ENCODE data around the gene REX1BD.
A peak's percentile ranks its signal among the peaks of the same experiment; 100 is the strongest.
"Not testable (repeated sequence)": the region's sequence is repeated elsewhere in the genome, so short reads cannot be mapped to it uniquely, and the experiment has no call there.

REX1BD gene

DNA sequence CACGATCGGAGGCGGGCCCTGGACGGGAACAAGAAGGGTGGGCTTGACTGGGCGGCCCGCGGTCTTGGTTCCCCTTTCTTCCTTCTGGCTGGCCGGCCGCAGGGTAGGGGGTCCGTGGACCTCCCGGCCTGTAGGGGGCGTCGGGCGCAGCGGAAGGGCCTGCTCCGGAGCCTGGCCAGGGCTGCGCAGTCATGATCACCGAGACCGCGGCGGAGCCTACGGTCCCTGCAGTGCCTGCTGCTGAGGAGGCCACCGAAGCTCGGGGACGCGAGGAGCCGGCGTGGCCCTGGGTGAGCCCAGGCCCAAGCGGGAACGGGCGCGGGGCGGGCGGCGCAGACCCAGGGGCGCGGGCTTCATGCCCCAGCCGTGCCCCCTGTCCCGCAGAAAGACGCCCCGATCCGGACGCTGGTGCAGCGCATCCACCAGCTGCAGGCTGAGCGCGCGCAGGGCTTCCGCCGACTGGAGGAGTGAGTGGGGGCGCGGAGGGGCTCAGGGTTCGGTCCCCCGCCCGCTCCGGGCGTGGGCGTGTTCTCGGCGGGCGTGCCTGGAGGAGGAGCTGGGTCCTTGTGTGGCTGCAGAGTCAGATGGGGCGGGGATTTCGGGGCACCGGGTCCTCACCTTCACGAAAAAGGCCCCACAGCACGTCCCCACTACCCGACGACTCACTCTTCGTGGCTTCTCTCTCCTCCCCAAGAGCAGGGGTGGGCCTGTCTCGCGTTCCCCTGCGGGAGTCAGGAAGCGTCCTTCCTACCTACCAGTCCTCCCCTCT lies at the start of gene REX1BD:
Gene REX1BD (plus strand): TSS at position 188 of the 769 bp plus-strand sequence. CDS start 4 bp downstream, at position 192.
- DNase-seq (ENCODE audit: low read depth in 2 of 3, low spot score in 2 of 3) = peak; percentile 74 to 78 (median 74)

DNA sequence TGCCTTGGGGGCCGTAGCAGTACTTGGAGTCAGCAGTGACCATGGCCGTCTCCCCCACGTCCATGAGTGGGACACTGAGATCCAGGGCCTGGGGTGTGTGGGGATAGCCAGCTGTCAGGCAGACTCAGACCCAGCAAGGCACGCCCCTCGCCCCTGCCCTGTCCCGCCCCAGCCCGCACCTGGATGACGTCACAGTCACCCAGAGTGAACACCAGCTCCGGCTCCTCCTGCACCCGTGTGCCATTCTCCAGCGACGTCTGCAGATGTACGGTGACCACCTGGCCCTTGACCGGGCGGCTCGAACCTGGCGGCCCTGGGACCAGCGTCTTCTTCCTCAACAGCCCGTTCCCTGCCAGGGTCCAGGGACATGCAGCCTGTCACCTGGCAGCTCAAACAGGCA lies 49.2 kb upstream of the REX1BD start:
- DNase-seq (ENCODE audit: low read depth in 2 of 3, low spot score in 2 of 3) = no peak

DNA sequence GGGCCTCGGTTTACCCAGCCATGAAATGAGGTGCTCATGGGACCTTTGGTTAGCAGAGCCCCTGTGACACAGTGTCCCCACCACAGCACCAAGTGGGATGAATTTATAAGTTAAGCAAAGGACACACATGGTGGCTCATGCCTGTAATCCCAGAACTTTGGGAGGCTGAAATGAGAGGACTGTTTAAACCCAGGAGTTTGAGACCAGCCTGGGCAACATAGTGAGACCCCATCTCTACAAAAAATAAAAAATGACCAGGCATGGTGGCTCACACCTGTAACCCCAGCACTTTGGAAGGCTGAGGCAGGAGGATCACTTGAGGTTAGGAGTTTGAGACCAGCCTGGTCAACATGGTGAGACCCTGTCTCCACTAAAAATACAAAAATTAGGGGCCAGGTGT lies 48.4 kb upstream of the REX1BD start:
- not testable (repeated sequence) for DNase-seq (ENCODE audit: low read depth in 2 of 3, low spot score in 2 of 3)

DNA sequence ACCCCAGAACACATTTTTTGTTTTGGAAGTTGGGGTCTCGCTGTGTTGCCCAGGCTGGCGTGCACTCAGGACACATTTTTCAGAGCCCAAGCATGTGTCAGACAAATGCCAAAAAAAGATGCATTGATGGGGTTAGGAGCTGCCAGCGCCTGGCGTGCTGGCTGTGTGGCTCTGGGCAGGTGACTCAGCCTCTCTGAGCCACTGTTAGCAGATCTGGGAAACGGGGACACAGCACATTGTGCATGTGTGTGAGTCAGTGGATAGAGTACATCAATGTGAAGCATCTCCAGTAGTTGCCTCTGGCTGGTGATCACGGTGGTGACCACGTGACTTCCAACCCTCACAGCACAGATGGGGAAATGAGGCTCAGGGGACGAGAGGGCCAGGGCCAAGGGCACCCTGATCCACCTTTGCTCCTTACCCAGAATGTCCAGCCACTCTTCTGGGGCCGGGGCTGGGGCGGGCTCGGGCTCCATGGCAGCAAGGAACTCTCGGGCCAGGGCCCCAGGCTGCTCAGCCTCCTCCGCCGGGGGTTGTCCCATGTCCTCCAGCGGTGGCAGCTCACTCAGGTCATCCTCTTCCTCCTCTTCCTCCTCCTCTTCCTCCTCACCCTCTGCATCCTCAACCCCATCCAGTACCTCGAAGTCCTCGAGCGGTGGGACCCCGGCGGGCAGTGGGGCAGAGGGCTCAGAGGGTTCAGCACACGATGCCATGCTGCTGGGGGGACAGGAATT lies 47.2 kb upstream of the REX1BD start:
- no peak for DNase-seq (ENCODE audit: low read depth in 2 of 3, low spot score in 2 of 3)

DNA sequence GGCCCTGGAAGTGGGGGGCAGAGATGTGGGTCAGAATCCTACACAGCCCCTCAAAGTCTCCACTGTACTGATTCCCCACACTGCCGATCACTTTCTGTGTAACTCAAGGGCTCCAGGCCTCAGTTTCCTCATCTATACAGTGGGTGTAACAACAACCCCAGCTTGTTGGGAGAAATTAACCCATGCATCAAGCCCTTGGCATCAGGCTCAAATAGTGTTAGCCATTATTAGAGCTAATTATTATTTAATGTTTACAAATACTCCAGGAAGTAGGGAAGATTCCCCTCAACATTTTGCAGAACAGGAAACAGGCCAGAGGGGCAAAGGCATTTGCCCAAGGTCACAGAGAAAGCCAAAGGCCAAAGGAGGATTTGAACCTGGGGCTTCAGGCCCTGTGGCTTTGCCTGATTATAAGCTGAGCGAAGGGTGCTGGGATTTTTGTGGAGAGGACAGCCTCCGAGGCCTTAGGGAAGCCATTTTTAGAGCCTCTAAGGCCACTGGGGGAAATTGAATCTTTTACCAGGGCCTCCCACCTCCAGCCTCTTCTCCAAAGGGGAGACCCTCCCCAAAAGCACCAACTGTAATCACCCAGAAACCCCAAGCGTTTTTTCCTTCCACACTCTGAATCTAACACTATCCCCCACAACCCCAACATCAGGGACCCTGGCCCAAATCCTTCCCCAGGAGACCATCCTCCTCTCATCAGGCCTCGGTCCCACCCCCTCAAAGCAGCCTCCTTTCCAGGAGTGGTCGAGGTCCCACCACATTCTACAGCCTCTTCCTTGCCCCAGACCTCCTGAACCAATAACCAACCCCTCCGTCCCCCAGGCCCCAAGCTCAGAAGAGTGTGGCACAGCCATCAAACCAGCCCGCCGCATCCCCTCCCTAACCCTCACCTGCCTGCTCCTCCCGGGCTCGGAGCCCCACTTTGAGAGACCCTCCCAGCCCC lies 46.3 kb upstream of the REX1BD start:
- no peak for DNase-seq (ENCODE audit: low read depth in 2 of 3, low spot score in 2 of 3)

DNA sequence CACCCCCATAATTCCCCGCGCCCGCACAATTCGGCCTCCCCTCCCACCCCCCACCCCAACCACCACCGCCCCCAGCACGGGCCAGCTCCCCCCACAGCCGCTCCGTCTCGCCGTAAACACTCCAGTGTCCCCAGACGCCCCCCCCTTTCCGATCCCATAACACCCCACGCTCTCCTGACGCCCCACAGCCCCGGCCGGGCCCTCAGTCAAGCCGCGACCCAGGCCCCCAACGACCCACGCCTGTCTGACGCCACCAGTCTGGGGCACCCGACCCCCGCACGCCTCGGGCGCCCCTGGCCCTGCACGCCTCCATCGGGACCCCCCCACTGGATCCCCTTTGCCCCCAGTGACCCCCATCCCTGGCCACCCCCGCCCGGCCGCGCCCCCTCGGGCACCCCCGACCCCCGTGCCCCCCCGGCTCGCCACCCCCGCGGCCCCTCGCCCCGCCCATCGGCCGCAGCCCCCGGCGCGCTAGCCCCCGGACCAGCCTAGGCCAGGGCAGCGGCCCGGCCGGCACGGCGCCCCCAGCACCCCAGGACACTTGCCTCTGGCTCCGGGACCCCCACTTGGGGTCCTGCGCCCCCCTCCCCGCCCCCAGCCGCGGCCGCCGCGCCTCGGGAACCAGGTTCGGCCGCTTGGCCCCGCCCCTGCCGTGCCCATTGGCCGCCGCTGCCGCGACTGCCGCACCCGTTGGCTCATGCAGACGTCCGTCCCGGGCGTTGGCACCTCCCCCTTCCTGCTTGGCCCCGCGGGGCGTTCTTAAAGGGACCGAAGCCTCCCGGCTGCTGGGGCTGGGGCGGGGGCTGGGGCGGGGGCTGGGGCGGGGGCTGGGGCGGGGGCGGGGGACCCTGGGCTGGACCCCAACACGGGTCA lies 45.4 kb upstream of the REX1BD start, which contains the start of gene FKBP8:
Gene FKBP8 (minus strand): TSS at position 633 of the 873 bp plus-strand sequence. CDS start 1,603 bp downstream, outside the sequence.
- DNase-seq (ENCODE audit: low read depth in 2 of 3, low spot score in 2 of 3) = peak; percentile 90 to 91 (median 90)

DNA sequence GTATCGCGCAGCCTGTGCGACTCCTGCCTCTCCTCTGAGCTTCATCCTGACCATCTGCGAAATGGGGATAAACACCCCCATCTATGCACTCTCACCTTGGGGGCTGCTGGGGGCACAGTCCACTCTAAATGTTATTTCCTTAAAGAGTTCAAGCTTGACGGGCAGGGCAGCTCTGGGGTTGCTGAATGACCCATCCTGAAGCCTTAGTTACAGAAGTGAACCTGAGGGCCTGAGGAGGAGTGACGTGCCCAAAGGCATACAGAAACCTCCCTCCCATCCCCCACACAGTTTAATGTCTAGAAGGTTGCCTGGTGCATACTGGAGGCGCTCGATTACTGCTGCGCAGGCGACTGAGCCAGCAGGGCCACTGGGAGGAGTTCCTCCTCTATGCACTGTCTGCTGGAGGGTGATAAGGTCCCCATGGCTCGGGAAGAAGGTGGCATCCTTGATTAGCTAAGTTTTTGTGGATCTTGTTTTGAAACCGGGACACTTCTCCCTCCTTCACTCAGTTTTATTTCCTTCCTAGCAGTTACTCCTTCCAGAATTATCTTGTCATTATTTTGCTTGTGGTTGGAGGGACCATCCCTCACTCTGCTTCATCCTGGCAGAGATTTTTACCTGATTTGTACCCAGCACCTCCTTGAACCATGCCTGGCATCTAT lies 44.7 kb upstream of the REX1BD start:
- peak; percentile 27 to 57 (median 28) for DNase-seq (ENCODE audit: low read depth in 2 of 3, low spot score in 2 of 3)

DNA sequence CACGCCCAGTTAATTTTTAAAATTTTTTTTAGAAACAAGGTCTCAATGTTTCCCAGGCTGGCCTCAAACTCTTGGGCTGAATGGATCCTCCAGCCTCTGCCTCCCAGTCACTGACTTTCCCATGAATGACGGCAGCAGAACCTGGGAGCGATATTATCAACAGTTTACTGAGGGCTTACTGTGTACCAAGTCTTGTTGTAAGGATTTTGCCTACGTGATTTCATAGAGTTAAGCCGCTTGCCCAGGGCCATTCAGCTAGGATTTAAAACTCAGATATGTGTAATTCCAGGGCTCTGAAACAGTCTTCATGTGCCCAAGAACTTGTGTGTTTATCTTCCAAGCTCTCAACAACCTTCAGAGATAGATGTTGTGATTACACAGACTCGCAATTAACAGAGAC lies 37.0 kb upstream of the REX1BD start:
- no peak for DNase-seq (ENCODE audit: low read depth in 2 of 3, low spot score in 2 of 3)

DNA sequence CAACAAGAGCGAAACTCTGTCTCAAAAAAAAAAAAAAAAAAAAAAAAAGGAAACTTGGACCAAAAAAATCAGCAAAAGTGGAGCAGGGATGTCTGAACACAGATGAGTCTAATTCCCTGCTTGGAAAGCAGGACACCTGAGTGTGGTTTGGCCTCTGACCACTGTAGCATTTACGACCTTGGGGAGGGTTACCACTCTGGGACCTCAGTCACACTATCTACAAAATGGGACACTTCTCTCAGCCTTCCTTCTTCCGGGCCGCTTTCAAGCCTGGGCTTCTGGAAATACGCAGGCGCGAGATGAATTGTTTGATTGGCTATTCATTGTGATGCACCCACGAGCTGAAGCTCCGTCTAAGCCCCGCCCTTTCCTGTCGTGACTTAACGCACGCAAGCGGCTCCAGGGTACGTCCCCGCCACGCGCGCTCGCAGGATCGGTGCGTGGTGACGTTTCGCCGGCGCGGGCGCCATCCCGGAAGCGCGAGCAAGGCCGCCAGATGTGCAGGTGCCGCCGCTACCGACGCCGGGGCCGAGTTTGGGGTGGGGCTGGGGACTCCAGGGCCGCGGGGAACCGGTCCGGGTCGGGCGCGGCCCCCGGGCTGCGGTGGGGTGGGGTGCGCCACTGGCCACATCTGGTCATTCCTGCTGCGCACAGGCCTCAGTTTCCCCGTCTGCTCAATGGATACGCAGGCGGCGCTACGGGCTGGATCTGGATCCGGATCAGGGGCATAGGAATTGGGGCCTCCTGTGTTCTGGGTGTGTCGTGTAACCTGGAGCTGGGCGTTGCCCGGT lies 31.0 kb upstream of the REX1BD start, which contains the start of gene KXD1:
Gene KXD1 (plus strand): TSS at position 460 of the 791 bp plus-strand sequence. CDS start 4,187 bp downstream, outside the sequence.
- DNase-seq (ENCODE audit: low read depth in 2 of 3, low spot score in 2 of 3) = peak; percentile 90 to 96 (median 92)

DNA sequence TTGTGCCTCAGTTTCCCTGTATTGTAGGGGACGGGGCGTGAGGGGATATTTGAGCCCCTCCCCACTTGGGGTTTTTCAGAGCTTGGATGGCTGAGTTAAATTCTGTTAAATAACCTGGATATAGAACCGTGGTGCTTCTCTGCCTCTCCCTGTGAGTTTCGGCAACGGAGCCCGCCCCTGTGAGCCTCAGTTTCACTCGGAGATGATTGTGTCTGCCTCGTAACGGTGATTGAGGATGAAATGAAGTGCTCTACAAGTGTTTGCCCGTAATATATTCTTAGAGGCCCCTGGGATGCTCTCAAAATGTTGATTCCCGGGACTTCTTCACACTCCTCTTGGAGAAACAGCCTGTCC lies 30.4 kb upstream of the REX1BD start:
- DNase-seq (ENCODE audit: low read depth in 2 of 3, low spot score in 2 of 3) = no peak

DNA sequence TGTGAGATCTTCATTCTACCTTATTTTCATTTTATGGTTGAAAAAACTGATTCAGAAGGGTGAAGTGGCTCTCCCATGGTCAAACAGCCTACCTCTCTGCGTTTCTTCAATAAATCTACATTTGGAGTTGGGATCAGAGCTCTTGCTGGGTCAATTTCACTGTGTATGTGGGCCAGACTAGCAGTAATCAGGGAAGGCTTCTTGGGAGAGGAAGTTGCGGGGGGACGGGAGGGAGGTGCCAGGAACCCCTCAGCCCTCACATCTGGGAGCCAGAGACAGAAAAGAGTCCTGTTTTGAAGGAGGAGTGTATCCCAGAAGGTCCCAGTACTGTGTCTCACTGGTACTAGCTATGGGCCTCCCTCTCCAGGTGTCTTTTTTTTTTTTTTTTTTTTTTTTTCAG lies 30.0 kb upstream of the REX1BD start:
- no peak for DNase-seq (ENCODE audit: low read depth in 2 of 3, low spot score in 2 of 3)

DNA sequence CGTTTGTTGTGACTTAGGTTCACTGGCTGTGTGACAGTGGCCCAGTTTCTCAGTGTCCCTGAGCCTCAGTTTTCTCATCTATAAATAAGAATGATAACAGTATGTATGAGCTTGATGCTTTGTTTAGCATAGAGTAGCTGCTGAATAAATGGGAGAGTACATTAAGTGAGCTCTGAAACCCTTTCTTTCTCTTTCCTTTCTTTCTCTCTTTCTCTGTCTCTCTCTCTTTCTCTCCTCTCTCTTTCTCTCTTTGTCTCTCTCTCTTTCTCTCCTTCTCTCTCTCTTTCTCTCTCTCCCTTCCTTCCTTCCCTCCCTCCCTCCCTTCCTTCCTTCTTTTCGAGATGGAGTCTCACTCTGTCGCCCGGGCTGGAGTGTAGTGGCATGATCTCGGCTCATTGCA lies 28.9 kb upstream of the REX1BD start:
- no peak for DNase-seq (ENCODE audit: low read depth in 2 of 3, low spot score in 2 of 3)

DNA sequence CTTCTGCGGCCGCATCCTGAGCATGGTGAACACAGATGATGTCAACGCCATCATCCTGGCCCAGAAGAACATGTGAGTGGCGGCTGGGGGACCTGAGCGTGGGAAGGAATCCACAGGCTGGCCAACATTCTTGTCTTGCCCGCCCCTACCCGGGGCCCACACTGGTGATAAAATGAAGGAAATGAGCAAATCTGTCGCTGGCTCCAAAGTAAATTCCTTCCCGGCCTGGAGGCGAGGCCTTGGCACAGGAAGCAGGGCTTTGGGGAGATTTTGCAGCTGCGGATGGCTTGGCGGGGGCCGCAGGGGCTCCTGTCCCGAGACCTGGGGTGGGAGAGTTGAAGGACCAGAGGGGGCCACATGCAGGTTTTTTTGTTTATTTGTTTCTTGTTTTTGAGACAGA lies 26.5 kb upstream of the REX1BD start:
- no peak for DNase-seq (ENCODE audit: low read depth in 2 of 3, low spot score in 2 of 3)

DNA sequence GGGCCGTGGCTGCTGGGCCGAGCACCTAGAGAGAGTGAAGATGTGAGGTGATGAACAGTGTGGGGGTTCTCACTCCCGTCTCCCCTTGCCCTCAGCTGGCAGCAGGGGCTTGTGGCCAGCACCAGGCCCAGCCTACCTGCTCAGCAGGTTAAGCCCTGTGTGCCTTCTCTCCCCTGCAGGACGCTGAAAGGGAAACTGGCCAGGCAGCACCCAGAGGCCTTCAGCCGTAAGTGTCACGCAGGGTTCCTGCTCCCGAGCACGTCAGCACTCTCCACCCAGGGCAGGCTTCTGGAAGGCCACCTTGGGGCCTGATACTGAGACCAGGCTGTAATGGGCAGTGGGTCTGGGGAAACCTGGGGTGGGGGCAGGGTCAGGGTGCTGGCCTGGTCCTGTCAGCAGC lies 21.6 kb upstream of the REX1BD start:
- no peak for DNase-seq (ENCODE audit: low read depth in 2 of 3, low spot score in 2 of 3)

DNA sequence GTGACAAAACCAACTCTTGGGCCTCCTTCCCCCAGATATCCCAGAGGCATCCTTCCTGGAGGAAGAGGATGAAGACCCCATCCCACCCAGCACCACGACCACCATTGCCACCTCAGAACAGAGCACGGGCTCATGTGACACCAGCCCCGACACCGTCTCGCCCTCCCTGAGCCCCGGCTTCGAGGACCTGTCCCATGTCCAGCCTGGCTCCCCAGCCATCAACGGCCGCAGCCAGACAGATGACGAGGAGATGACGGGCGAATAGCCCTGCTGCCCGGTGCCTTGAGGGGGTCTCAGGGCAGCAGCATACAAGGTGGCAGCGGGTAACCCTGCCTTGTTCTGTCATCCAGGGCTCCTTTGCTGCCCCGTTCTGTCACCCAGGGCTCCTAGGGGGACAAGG lies 20.2 kb upstream of the REX1BD start:
- DNase-seq (ENCODE audit: low read depth in 2 of 3, low spot score in 2 of 3) = no peak

DNA sequence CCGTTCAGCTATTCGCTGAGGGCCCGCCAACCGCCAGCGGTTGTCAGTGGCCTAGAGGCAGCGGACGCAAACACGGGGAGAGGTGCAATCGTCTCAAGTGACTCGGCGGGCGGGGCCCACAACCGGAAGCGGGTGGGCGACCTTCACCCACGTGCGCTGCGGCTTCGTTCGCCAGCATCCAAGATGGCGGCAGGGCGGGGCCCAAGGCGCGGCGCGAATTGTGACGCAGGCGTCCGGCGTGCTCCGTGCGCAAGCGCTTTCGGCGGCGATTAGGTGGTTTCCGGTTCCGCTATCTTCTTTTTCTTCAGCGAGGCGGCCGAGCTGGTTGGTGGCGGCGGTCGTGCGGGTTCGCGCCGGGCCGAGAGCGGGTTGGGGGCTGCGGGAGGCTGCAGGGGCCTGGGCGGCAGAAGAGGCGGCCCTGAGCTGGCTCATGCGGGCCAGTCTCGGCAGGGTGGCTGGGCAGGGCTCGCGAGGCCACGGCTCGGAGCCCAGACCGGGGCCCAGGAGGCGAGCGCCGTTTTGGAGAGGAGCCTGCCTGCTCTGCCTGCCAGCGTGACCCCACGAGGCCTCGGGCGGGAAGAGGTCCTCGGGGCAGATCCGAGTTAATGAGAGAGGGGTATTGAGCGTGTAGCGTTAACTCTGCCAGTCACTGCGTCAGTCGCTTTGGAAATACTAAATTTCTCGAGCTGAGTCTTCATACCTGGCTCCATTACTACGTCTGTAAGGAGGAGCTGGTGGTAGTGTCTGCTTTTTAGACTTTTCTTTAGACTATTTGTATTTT lies 16.8 kb upstream of the REX1BD start, which contains the start of gene UBA52:
Gene UBA52 (plus strand): TSS at position 294 of the 781 bp plus-strand sequence. CDS start 1,444 bp downstream, outside the sequence.
- peak; percentile 96 to 99 (median 99) for DNase-seq (ENCODE audit: low read depth in 2 of 3, low spot score in 2 of 3)

DNA sequence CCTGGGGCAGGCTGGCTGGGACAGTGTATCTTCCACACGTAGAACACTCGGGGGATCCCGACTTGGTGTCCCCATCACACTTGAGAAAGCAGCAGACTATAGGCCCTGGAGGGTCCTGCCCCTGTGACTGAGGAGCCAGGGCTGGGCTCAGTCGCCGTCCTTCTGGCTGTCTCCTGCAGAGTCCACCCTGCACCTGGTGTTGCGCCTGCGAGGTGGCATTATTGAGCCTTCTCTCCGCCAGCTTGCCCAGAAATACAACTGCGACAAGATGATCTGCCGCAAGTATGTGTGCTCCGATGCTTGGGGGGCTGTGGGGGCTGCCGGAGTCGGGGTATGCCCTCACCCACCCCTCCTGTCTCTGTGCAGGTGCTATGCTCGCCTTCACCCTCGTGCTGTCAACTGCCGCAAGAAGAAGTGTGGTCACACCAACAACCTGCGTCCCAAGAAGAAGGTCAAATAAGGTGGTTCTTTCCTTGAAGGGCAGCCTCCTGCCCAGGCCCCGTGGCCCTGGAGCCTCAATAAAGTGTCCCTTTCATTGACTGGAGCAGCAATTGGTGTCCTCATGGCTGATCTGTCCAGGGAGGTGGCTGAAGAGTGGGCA lies 13.8 kb upstream of the REX1BD start:
- no peak for DNase-seq (ENCODE audit: low read depth in 2 of 3, low spot score in 2 of 3)

DNA sequence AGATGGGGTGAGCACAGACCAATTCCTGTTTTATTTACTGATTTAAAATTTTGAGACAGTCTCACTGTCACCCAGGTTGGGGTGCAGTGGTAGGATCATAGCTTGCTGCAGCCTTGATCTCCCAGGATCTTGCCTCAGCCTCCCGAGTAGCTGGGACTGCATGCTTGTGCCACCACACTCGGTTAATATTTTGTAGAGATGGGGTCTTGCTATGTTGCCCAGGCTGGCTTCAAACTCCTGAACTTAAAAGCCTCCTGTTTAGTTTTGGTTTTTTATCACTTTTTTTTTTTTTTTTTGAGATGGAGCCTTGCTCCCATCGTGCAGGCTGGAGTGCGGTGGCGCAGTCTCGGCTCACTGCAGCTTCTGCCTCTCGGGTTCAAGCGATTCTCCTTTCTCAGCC lies 12.2 kb upstream of the REX1BD start:
- DNase-seq (ENCODE audit: low read depth in 2 of 3, low spot score in 2 of 3) = no peak

Measured in activated CD8-positive, alpha-beta memory T cell treated with anti-CD3 and anti-CD28 coated beads for 48 hours (primary cell).